B cell (primary cell): ENCODE data around the gene PISD. TPM values are rescaled to one million over a fixed set of nuclear protein-coding genes. Genes with fewer than 3 reads are reported as not detected.

ENCODE experiments used
- ATAC-seq: fragments of 200-7000 bp; cut with Tn5 transposase; one replicate; pipeline ENCODE4 v1.10.0; 2021; ENCODE audit warnings: low read depth, mild to moderate bottlenecking, moderate number of reproducible peaks, moderate library complexity
- CTCF ChIA-PET: fragments of 350-600 bp; sonication (Branson Sonifier 250); formaldehyde crosslinking; loops from one replicate; lab custom pipeline; 2021; ENCODE audit warnings: antibody characterized with exemption, inconsistent platforms; lab: Charles Lee
- POLR2A ChIA-PET: fragments of 350-600 bp; sonication (Branson Sonifier 250); formaldehyde crosslinking; loops from one replicate; lab custom pipeline; 2021; ENCODE audit warnings: antibody characterized with exemption; lab: Charles Lee
- DNase-seq: peaks from one replicate; pipeline ENCODE4 v3.0.0; 2013
- H2AFZ ChIP-seq: 2 replicates; pipeline ENCODE4 v1.6.1; 2012; ENCODE audit warnings: mild to moderate bottlenecking, low read depth, low read length; ENCODE audit not compliant: insufficient read depth, poor library complexity, severe bottlenecking
- H3K27ac ChIP-seq, 2 donors: 1 replicate in 1 of 2; 2 replicates in 1 of 2; pipeline ENCODE4 v1.5.1; 2012 to 2013; ENCODE audit warnings: low read length in 2 of 2, mild to moderate bottlenecking in 2 of 2, moderate library complexity in 1 of 2
- H3K27me3 ChIP-seq, 4 experiments: fragments of 200-600 bp in 1 of 4; sonication (generic) in 1 of 4; replicated peaks in 1 of 4; 1 replicate in 2 of 4; 2 replicates in 2 of 4; pipeline versions ENCODE4 v1.6.1 to v1.7.0; 2013 to 2016; ENCODE audit warnings: low read length in 3 of 4, mild to moderate bottlenecking in 2 of 4, mixed read lengths in 1 of 4, moderate library complexity in 1 of 4; ENCODE audit not compliant: insufficient read depth in 4 of 4, control insufficient read depth in 3 of 4; ENCODE audit errors: control extremely low read depth in 1 of 4
- H3K36me3 ChIP-seq, 2 experiments: replicated peaks in 1 of 2; 1 replicate in 1 of 2; 2 replicates in 1 of 2; pipeline versions ENCODE4 v1.6.1 to v1.7.1; 2013; ENCODE audit warnings: low read length in 1 of 2; ENCODE audit not compliant: insufficient read depth in 2 of 2, control insufficient read depth in 1 of 2; ENCODE audit errors: control extremely low read depth in 1 of 2, extremely low read depth in 1 of 2
- H3K4me1 ChIP-seq, 2 donors: fragments of 200-600 bp in 1 of 2; sonication (generic) in 1 of 2; 1 replicate in 1 of 2; 2 replicates in 1 of 2; pipeline versions ENCODE4 v1.5.1 to v1.6.1; 2013 to 2017; ENCODE audit warnings: low read length in 2 of 2; ENCODE audit not compliant: control insufficient read depth in 2 of 2, insufficient read depth in 2 of 2
- H3K4me2 ChIP-seq: replicated peaks from 2 replicates; pipeline ENCODE3; 2012; ENCODE audit warnings: mild to moderate bottlenecking, low read depth, low read length; ENCODE audit not compliant: poor library complexity, severe bottlenecking
- H3K4me3 ChIP-seq, 5 experiments: fragments of 200-600 bp in 1 of 5; sonication (generic) in 1 of 5; 1 replicate in 3 of 5; 2 replicates in 2 of 5; pipeline versions ENCODE4 v1.5.1 to v1.7.0; 2011 to 2016; ENCODE audit warnings: low read length in 4 of 5, mild to moderate bottlenecking in 4 of 5, low read depth in 2 of 5, control low read depth in 1 of 5, moderate library complexity in 1 of 5; ENCODE audit not compliant: insufficient read depth in 1 of 5; ENCODE audit errors: control extremely low read depth in 1 of 5, extremely low read depth in 1 of 5
- H3K79me2 ChIP-seq: fragments of 200-600 bp; sonication (generic); one replicate; pipeline ENCODE4 v1.6.0; 2016; ENCODE audit warnings: low read length; ENCODE audit not compliant: control insufficient read depth, insufficient read depth
- H3K9ac ChIP-seq: fragments of 200-600 bp; sonication (generic); 2 replicates; pipeline ENCODE4 v1.6.1; 2017; ENCODE audit warnings: mild to moderate bottlenecking, low read length, moderate library complexity
- H3K9me3 ChIP-seq, 3 donors: one replicate each; pipeline versions ENCODE4 v1.6.1 to v1.7.1; 2013; ENCODE audit warnings: low read length in 2 of 3; ENCODE audit not compliant: control insufficient read depth in 2 of 3, insufficient read depth in 1 of 3; ENCODE audit errors: control extremely low read depth in 1 of 3
- H4K20me1 ChIP-seq: 2 replicates; pipeline ENCODE4 v1.6.0; 2012; ENCODE audit warnings: mild to moderate bottlenecking, low read length; ENCODE audit not compliant: insufficient read depth, control insufficient read depth, poor library complexity, severe bottlenecking
- H3K27ac Mint-ChIP-seq: one replicate; pipeline ENCODE4 v1.8.0; 2021; ENCODE audit warnings: mixed read lengths
- H3K27me3 Mint-ChIP-seq: one replicate; pipeline ENCODE4 v1.8.0; 2021; ENCODE audit warnings: mixed read lengths
- H3K4me1 Mint-ChIP-seq: one replicate; pipeline ENCODE4 v1.8.0; 2021; ENCODE audit warnings: mixed read lengths
- H3K4me3 Mint-ChIP-seq: one replicate; pipeline ENCODE4 v1.8.0; 2021; ENCODE audit warnings: mixed read lengths
- H3K9me3 Mint-ChIP-seq: one replicate; pipeline ENCODE4 v1.8.0; 2022; ENCODE audit warnings: mixed read lengths; ENCODE audit not compliant: insufficient read depth
- EZH2 ChIP-seq: IDR thresholded peaks from 2 replicates; pipeline ENCODE4 v1.6.1; 2012; ENCODE audit warnings: borderline replicate concordance, low read depth, mild to moderate bottlenecking, moderate library complexity, low read length; ENCODE audit not compliant: insufficient read depth, poor library complexity, severe bottlenecking
- WGBS: methylation state at CpG from one replicate; pipeline ENCODE4 v1.1.5; 2013; ENCODE audit warnings: missing lambda C conversion rate; ENCODE audit not compliant: insufficient coverage; 5-methylcytosine and 5-hydroxymethylcytosine counted together
- intact Hi-C: fragments of 100-400 bp; cut with micrococcal nuclease; formaldehyde crosslinking; loops from one replicate; pipeline ENCODE4 v1.10.0; 2022
- polyA plus RNA-seq: library from polyadenylated mRNA; depleted of rRNA; stranded (reverse); fragments of >200 nt; gene quantifications from 2 replicates; pipeline ENCODE4 v1.2.3, GENCODE V29; 2012
- total RNA-seq, 2 donors: library from RNA; stranded (reverse); fragments of 120-200 nt in 1 of 2; gene quantifications; 1 replicate in 1 of 2; 2 replicates in 1 of 2; pipeline versions ENCODE4 v1.2.3 to v1.2.4, GENCODE V29; 2013 to 2022
- TF ChIP-seq, protein P1 (sequence below): fragments of 200-600 bp; IDR thresholded peaks from one replicate; pipeline ENCODE4 v1.8.0; 2022; ENCODE audit warnings: antibody characterized with exemption, mild to moderate bottlenecking

PISD gene
- total and polyA plus RNA-seq, 2 donors (not counting 1 experiment from before 2014, with no cell fraction given) = 35.6 to 52.5 TPM

DNA sequence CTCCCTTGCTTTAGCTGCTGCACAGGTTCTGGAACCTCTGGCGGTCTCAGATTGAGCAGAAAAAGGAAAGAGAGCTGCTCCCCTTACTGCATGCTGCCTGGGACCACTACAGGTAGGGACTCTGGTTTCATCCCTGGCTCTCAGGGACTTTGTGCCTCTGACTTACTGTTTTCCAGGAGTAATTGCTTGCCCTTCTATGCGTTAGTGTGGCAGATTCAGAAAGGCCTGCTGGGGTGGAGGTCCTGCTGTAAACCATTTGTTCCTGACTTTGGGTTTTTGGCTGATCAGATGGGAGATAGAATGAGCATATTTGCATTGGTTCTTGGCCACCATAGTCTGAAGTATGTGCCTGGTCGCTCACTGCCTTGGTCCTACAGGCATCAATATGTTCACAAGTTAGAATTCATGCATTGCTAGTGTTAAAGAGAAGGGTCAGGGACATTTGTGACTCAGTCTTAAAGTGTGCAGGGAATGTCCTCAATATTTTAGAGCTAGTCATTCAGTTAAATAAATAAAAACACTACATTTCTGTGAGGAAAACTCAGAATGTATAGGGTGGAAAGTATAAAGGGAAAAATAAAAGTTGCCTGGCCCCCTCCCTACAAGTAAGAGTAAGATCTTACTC, 78.0 kb downstream of the PISD start:
- ATAC-seq (no peak), DNase-seq (no peak)
- peaks cover 8% of the 10 kb centered on the region for H3K4me1 Mint-ChIP-seq
- H3K36me3 ChIP-seq = peaks cover 0 to 45% of the 10 kb centered on the region in 2 experiments
- H3K4me2 ChIP-seq = no peak overlapping the region
- H3K27ac ChIP-seq = no peak overlapping the region
- POLR2A ChIA-PET = no interaction called here
- no peaks in the 10 kb centered on the region for H3K79me2 ChIP-seq
- no peak overlapping the region for H3K4me3 Mint-ChIP-seq
- H3K9me3 ChIP-seq = no peaks in the 10 kb centered on the region
- H3K9me3 Mint-ChIP-seq = no peaks in the 10 kb centered on the region
- H3K27me3 ChIP-seq = no peaks in the 10 kb centered on the region
- peaks cover 5 to 12% of the 10 kb centered on the region in 2 donors for H3K4me1 ChIP-seq
- peak overlapping the region; percentile 38 for H3K27ac Mint-ChIP-seq
- WGBS = 96% methylated on average over 3 of the region's 3 CpGs
- no peak overlapping the region for H2AFZ ChIP-seq
- no peak overlapping the region for H3K4me3 ChIP-seq
- no peak overlapping the region for H3K9ac ChIP-seq
- intact Hi-C loops = no loop called here
- H3K27me3 Mint-ChIP-seq = no peaks in the 10 kb centered on the region
- TF ChIP-seq, protein P1, sequence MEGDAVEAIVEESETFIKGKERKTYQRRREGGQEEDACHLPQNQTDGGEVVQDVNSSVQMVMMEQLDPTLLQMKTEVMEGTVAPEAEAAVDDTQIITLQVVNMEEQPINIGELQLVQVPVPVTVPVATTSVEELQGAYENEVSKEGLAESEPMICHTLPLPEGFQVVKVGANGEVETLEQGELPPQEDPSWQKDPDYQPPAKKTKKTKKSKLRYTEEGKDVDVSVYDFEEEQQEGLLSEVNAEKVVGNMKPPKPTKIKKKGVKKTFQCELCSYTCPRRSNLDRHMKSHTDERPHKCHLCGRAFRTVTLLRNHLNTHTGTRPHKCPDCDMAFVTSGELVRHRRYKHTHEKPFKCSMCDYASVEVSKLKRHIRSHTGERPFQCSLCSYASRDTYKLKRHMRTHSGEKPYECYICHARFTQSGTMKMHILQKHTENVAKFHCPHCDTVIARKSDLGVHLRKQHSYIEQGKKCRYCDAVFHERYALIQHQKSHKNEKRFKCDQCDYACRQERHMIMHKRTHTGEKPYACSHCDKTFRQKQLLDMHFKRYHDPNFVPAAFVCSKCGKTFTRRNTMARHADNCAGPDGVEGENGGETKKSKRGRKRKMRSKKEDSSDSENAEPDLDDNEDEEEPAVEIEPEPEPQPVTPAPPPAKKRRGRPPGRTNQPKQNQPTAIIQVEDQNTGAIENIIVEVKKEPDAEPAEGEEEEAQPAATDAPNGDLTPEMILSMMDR = no peak
- no peaks in the 10 kb centered on the region for H4K20me1 ChIP-seq
- CTCF ChIA-PET = interaction anchor here (1.5 kb wide), 1 partner anchor 23 kb away, joined by 3 read pairs; no protein-coding TSS in a partner anchor

DNA sequence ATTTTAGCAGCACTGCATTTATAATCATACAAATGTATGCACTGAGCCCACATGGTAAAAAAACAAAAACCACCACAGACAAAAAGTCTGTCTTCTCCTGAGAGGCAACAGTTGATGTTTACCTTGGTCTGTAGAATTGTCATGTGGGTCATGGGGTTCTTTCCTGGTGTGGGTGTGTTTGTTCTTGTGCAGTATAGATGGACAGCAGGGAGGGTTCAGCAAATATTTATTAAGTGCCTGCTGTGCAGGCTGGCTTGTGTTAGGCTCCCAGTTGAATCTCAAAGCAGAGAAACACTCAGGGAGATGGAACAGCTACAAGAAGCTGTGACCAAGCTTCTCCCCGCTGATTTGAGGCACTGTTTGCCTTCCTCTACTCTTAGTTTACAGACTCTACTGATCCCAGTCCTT, 82.2 kb downstream of the PISD start:
- H3K9me3 Mint-ChIP-seq = no peaks in the 10 kb centered on the region
- no peak overlapping the region for H3K9ac ChIP-seq
- DNase-seq = no peak
- H3K4me1 Mint-ChIP-seq = peaks cover 8% of the 10 kb centered on the region
- H3K27me3 ChIP-seq = no peaks in the 10 kb centered on the region
- CTCF ChIA-PET = interaction anchor here (1.2 kb wide), 1 partner anchor 58 kb away, joined by 3 read pairs; no protein-coding TSS in a partner anchor
- no peak overlapping the region for H3K4me2 ChIP-seq
- TF ChIP-seq, protein P1 = no peak
- no peak for TF ChIP-seq EZH2
- H3K4me3 ChIP-seq = no peak overlapping the region
- H2AFZ ChIP-seq = no peak overlapping the region
- H4K20me1 ChIP-seq = no peaks in the 10 kb centered on the region
- POLR2A ChIA-PET = no interaction called here
- H3K27ac Mint-ChIP-seq = no peak overlapping the region
- H3K27ac ChIP-seq = no peak overlapping the region
- H3K27me3 Mint-ChIP-seq = no peaks in the 10 kb centered on the region
- no peaks in the 10 kb centered on the region for H3K79me2 ChIP-seq
- H3K4me3 Mint-ChIP-seq = no peak overlapping the region
- 83% methylated on average over 1 of the region's 1 CpG for WGBS
- ATAC-seq = no peak
- H3K9me3 ChIP-seq = no peaks in the 10 kb centered on the region
- H3K36me3 ChIP-seq = peaks cover 1 to 48% of the 10 kb centered on the region in 2 experiments
- intact Hi-C loops = no loop called here
- peaks cover 5 to 12% of the 10 kb centered on the region in 2 donors for H3K4me1 ChIP-seq
